ENCODE measurements around the gene RASD2.
"Not testable (repeated sequence)": the region's sequence is repeated elsewhere in the genome, so short reads cannot be mapped to it uniquely, and the experiment has no call there.

Gene RASD2

GRCh38 chr22:35540595-35541253 is at the start of gene RASD2:
Gene RASD2, plus strand, starts transcription at chr22:35540831. Its CDS starts 5,979 bp downstream, at chr22:35546810.
- no peak for DNase-seq

DNA sequence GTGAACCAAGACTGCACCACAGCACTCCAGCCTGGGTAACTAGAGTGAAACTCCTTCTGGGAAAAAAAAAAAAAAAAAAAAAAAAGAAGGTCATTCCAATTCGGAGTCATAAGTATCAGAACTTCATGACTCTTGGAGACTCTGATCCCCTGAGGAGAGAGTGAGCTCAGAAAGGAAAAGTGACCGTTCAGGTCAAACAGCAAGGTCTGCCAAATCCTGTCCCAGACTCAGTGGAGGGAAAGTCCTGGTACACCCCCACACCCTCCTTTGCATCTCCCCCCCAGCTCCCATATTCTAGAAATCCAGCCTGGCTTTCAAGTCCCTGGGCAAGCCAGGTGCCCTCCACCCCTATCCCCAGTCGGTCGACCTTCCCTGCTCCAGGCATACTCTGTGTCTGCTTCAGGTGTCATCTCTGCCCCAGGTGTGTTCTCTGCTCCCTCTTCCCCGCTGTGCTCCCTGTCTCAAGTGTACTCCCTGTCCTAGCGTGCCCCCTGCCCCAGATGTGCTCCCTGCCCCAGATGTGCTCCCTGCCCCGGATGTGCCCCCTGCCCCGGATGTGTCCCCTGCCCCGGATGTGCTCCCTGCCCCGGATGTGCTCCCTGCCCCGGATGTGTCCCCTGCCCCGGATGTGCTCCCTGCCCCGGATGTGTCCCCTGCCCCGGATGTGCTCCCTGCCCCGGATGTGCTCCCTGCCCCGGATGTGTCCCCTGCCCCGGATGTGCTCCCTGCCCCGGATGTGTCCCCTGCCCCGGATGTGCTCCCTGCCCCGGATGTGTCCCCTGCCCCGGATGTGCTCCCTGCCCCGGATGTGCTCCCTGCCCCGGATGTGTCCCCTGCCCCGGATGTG is 49.3 kb upstream of the RASD2 start:
- not testable (repeated sequence) for DNase-seq

GRCh38 chr22:35491908-35492380 is 48.7 kb upstream of the RASD2 start:
- no peak for DNase-seq

DNA sequence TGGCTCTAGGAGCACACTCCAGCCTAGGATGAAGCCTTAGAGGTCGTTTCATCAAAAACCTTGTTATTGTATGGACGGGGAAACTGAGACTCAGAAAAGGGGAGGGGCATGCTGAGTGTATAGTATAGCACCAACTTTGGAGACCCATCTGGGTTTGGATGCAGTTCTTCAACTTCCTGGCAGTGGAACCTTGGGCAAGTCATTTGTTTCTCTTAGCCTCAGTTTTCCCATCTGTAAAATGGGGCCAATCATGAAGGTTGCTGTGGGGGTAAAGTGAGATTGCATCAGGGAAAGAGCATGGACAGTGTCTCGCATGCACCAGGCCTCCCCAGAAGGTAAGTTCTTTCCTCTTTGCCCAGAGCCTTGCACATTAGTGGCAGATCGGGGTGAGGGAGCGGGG is 47.6 kb upstream of the RASD2 start:
- DNase-seq = no peak

DNA sequence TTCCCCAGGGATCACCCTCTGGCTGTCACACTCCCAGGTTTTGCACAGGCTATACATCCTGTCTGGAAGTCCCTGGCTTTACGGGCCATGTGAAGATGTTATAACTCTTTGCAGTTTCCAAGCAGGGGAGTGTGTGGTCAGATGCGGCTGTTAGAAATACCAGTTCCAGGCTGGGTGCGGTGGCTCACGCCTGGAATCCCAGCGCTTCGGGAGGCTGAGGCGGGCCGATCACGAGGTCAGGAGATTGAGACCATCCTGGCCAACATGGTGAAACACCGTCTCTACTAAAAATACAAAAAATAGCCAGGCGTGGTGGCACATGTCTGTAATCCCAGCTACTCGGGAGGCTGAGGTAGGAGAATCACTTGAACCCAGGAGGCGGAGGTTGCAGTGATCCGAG is 44.9 kb upstream of the RASD2 start:
- not testable (repeated sequence) for DNase-seq

GRCh38 chr22:35496768-35497312 is 43.8 kb upstream of the RASD2 start:
- DNase-seq = no peak

DNA sequence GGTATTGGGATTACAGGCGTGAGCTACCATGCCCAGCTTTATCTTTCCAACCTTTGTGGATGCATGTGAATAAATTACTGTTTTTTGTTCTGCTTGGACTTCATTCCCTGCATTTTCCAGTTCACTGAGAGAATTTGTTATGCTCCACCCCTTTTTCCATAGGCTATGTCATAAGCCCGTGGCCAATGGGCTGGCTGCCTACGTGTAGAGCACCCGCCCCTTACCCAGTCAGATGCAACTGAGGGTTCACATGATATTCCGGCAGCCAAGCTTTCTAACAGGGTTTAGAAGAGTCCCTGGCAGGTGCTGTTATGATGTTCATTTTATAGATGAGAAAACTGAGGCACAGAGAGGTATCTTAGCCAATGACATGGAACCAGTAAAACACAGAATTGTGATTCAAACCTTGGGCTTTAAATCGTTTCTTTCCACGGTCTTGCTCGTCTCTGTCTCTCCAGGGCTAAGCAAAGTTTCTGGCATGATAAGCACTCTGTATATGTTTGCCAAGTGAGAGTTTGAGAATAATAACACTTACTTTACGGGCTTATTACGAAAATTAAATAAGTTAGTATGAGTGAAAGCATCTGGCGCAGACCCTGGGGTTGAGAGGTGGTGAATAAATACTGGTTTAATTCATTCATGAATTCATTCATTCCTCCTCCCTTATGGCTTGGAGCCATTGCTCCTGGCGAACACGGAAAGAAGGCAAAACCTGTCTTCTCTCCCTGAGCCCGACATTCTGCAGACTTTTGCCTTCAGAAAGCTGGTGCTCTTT is 42.4 kb upstream of the RASD2 start:
- DNase-seq = no peak

DNA sequence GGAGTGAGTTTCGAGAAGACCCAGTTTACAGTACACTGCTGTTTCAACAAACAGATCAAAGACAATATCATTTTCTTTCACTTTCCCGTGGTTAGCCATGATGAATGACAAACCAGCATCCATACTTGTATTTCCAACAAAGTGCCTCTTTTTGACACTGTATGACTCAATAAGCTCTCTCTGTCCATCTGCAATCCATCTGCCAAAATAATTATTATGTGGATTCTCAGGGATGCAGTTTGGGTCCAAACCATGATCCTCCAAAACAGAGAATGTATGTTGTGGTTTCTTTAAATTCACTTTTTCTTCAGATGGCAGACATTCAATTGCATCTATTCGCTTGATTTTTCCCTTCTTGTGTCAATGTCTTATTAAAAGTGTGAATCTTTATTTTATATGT is 37.8 kb upstream of the RASD2 start:
- no peak for DNase-seq

DNA sequence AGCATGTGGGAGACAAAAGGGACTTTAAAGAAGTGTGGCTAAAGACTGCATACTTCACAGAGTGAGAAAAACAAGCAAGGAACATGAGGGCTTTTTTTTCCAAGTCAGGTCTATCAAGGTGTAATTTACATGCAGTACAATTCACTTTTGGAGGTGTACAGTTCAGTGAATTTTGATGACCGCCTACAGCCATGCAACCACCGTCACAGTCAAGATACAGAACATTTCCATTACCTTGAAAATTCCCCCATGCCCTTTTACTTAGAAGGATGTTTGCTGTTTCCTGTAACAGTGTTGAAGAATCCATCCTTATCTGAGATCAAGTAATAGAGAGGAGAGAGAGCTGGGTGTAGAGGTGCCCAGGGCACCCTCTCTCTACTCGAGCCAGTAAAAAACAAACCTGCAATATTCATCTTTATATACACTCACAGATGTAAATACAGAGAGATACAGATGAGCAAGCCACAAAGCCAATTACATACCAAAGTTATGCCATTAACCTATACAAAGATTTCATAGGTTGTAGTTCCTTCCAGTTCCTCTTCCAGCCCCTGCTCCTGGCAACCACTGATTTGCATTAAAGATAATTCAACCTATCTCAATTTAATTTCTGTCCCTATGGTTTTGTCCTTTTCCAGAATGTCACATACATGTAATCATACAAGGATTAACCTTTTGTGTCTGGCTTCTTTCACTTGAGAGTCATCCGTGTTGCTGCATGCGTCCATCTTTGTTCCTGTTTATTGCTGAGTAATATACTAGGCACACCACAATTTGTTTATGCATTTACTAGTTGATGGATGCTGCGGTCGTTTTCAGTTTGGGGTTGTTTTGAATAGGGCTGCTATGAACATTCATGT is 35.0 kb upstream of the RASD2 start:
- no peak for DNase-seq

GRCh38 chr22:35506259-35506570 is 34.4 kb upstream of the RASD2 start:
- DNase-seq = no peak

DNA sequence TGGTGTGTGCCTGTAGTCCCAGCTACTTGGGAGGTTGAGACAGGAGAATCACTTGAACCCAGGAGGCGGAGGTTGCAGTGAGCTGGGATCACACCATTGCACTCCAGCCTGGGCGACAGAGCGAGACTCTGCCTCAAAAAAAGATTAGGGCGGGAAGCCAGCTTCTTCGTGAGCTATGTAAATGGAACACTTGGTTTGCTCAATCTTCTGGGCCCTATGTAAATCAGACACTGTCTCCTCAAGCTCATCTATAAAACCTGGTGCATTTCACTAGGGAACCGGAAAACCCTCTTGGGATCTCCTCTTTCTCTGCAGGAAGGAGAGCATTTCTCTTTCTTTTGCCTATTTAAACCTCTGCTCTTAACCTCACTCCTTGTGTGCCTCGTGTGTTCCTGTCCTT is 32.8 kb upstream of the RASD2 start:
- DNase-seq = not testable (repeated sequence)

DNA sequence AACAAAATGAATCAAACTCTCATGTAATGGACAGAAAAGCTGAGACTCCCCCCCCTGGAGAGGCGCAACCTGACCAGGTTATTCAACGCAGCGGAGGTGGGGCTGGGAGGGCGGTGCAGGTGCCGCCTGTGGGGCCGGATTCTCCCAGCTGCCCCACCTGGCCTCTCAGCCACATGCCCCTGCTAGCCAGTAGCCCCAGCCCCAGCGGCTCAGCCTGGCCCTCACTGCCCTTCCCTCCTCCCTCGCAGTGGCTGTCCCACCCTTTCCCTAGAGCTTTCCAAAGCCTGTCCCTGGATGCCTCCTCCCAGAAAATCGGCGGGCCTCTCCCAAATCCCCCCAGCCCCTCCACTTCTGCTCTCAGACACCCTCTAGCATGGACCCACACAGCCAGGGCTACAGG is 31.2 kb upstream of the RASD2 start:
- no peak for DNase-seq

GRCh38 chr22:35509960-35510359 is 30.7 kb upstream of the RASD2 start:
- no peak for DNase-seq

DNA sequence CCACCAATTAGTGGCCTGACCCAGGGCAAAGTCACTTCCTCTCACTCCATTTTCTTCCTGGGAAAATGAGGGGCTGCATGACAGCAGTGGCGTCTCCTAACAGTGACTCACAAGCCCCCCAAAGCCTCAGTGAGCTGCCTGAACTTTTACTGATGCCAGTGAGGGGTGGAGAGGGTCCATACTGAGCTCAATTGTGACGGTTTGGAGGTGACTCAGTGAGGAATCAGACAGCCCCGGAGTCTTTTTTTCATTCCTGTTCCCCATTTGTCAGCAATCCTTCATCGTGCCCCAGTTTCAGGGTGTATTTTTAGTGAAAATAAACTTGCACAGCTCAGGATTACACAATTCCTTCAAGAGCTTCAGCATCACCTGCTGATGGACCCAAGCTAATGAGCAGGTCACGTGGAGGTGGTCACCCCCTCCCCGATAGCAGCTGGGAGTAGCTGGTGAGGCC is 30.1 kb upstream of the RASD2 start:
- no peak for DNase-seq

DNA sequence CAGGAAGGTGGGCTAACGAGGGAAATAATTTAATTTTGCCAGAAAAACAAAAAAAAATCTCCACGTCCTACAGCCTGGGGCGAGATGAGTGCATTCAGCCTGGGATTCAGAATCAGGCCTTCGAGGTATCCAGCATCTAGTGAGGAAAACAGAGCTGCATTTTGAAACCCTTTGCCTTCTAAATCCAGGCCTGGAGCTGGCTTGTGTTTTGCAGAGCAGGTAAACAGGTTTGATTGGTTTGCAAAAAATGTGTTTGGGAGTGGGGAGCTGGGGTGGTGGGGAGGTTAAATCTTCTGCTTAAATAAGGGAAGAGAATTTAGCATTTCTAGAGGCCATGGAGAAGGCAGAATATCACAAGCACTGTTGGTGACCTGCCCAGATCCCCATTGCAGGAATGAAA is 29.7 kb upstream of the RASD2 start:
- no peak for DNase-seq

DNA sequence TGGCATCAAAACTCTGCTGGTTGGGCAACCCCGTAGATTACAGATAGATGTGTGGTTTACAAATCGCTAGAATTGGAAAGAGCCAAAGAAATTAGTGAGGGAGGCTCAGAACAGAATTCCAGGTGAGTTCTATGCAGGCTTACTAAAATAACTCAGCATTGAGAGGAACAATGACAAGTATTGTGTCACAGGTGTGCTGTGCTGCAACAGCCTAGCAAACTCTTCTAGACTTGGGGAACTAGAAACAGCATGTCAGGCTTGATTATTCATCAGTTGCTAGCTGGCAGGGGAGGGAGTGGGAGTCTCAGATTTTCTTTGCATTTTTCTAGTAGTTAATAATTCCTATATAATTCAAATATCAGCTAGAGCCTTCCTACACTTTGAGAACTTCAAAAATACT is 26.3 kb upstream of the RASD2 start:
- no peak for DNase-seq

DNA sequence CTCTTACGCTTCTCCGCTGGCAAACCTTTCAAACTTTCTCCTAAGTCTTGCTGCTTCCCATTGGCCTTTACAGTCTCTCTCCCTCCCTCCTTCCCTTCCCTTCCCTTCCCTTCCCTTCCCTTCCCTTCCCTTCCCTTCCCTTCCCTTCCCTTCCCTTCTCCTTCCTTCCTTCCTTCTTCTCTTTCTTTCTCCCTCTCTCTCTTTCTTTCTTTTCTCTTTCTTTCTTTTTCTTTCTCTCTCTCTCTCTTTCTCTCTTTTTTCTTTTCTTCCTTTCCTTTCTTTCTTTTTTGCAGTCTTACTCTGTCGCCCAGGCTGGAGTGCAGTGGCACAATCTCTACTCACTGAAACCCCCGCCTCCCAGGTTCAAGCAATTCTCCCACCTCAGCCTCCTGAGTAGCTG is 24.7 kb upstream of the RASD2 start:
- DNase-seq = not testable (repeated sequence)

DNA sequence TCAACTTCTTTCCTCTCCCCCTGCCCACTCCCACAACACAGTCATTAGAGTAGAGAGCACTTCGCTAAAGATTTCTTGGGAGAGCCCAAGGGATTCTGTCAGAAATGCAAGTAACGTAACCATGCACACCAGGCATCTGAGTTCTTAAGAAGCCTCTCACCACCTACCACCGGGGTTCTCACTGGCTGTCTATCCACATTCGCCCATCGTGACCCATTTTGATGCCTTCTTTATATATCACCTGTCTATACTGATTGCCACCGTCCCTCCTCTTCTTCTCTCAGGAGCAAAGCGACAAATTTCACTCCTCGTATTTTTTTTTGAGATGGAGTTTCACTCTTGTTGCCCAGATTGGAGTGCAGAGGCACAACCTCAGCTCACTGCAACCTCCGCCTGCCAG is 23.9 kb upstream of the RASD2 start:
- no peak for DNase-seq

- DNase-seq = no peak
These were observed 23.4 kb upstream of the RASD2 start for GRCh38 chr22:35517207-35517606.

- DNase-seq = no peak
These were observed 22.7 kb upstream of the RASD2 start for GRCh38 chr22:35517769-35518530.

DNA sequence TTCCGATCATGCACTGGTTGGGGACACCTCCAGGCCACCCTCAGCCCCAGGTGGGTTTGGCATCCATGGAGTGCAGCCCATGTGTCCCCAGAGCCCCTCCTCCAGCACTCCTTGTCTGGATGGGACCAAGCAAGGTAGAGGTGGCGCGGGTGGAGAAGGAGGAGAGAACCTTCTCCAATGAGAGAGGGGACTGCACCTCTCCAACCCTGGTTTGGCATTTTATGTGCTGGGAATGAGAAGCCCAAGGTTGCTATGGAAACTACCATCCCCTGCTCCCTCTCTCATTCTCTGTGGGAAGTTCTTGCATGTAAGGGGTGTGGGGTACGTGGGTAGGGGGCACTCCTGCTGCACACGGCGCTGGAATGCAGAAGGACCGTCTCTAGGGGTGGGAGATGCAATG is 21.8 kb upstream of the RASD2 start:
- DNase-seq = no peak
